GM19372 (cell line): ENCODE measurements around the gene BARHL2.

Source experiments
- ATAC-seq: cut with Tn5 transposase; IDR thresholded peaks from one replicate; pipeline ENCODE4 v1.9.1; 2021; ENCODE audit warnings: mild to moderate bottlenecking, low read depth, moderate library complexity; ENCODE audit not compliant: unreplicated experiment

The BARHL2 gene

GRCh38 chr1:90716552-90717355, at the start of gene BARHL2:
TSS of gene BARHL2 (minus strand) at chr1:90717302. CDS start at chr1:90717195, 107 bp downstream.
- no peak for ATAC-seq

GRCh38 chr1:90763930-90764329, 46.8 kb upstream of the BARHL2 start:
- no peak for ATAC-seq

DNA sequence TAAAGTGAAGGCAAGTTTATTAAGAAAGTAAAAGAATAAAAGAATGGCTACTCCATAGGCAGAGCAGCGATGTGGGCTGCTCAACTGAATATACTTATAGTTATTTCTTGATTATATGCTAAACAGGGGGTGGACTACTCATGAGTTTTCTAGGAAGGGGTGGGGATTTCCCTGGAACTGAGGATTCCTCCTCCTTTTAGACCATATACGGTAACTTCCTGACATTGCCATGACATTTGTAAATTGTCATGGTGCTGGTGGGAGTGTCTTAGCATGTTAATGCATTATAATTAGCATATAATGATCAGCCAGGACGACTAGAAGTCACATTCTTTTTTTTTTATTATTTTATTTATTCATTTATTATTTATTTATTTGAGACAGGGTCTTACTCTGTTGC, 46.4 kb upstream of the BARHL2 start:
- no peak for ATAC-seq

GRCh38 chr1:90761781-90762589, 44.9 kb upstream of the BARHL2 start:
- ATAC-seq, result no peak

DNA sequence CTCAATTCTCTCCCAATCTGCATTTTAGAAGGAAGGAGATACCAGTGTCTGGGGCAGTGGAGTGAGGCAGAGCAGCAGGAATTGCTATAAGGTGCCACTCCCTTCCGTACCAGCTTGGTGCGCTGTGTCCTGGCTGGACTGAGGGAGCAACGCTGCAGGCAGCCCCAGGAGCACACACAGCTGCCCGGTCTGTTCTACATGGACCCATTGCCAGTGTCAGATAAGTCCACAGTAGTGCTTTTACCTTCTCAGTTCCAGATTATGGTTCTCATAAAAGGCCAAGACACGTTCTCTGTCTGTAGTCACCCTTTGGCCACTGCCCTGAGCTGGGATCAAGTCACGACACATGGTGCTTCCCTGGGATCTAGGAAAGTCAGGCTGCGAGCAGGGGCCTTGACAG, 44.1 kb upstream of the BARHL2 start:
- ATAC-seq, result no peak

DNA sequence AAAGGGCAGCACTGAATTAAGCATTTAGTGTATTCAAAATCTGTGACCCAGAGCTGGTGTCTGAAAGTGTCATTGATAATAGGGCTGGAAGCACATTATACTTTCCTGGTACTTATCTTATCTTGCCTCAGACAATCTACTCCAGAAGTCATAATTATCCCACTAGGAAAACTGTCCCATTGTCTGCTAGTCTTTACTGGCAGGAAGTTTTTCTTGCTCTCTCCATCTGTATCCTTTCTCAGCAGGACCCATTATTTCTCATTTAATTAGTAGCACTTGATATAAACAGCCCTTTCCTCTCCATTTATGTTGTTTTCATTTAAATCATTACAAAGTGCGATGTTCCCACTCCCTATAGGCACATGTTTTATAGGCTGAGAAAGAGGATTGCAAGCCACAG, 36.5 kb upstream of the BARHL2 start:
- ATAC-seq, result no peak

DNA sequence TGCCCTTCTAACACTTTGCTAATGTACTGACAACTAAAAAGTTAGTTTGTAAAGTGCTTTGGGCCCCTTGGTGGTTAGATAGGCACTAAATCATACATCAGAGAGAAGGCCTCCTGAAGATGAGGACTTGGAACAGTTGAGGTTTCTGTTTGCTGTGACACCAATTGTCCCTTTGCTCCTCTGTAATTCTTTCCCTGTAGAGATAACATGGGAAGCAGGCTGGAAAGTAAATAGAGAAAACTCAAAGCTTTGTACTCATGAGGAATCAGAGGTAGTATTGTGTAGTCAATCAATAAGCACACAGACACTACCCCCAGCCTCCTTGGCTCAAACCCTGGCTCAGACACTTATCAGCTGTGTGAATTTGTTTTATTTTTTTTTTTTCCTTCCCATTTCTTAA, 31.6 kb upstream of the BARHL2 start:
- no peak for ATAC-seq

DNA sequence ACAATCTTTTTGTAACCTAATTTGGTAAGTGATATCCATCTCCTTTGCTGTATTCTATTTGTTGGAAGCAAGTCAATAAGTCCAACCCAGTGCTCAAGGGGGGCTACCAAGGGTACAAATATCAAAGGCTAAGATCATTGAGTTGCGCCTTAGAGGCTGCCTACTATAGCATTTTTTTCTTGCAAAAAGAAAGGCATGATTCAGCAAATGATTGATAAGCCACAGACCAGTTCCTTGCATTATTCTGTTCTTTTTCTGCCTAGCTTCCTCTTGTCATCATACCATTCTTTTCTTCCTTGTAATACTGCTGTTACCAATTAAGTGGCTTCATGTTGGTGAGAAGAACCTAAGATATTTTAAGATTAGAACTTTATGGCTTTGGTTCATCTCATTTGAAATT, 29.8 kb upstream of the BARHL2 start:
- ATAC-seq, result no peak

- no peak for ATAC-seq
Observed at GRCh38 chr1:90745972-90746371, 28.9 kb upstream of the BARHL2 start.

DNA sequence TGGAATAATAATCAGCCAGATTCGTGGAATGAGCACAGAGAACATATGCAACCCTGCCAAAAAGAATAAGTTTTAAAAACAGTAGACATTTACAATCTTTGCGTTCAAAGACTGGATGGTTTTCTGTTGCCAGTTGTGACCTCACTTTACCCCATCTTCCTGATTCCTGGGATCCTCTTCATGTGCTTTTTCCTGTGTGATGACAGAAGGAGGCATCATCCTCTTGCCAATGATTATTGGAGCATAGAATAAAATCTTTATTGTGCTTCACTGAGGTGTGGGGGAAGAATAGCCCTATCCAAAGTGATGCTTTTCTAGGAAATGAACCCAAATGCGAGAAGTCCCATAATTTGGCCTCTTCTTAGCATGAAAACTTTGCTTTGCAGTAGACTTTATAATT, 15.0 kb upstream of the BARHL2 start:
- ATAC-seq, result no peak

DNA sequence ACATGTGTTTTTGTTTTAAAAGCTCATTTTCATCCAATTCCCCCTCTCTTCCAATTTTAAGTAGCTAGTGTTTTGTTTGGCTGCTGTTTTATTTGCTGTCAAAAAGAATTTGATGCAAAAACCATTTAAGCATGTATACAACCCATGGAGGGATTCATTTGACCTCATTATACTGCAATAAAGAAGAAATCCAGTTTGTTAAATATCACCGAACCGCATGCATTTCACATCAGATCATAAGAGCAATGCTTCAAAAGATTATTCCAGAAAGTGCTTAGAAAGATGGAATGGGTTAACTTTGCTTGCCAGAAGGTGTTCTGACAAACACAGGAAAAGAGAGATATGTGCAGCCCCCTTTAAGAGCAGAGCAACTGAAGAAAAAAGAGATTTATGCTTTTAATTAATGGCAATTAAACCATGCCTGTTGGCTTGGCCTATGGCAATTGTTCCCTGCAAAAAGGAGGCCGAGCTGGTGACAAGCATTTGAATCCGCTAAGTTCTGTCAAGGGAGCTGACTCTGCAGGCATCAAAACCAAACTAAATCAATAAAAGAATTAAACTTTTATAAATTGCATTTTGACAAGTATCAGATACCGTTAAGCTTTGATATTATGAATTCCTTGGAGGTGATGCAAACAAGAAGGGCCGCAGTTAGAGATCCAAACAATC, 14.4 kb upstream of the BARHL2 start:
- no peak for ATAC-seq

GRCh38 chr1:90730243-90731022, 13.3 kb upstream of the BARHL2 start:
- no peak for ATAC-seq

DNA sequence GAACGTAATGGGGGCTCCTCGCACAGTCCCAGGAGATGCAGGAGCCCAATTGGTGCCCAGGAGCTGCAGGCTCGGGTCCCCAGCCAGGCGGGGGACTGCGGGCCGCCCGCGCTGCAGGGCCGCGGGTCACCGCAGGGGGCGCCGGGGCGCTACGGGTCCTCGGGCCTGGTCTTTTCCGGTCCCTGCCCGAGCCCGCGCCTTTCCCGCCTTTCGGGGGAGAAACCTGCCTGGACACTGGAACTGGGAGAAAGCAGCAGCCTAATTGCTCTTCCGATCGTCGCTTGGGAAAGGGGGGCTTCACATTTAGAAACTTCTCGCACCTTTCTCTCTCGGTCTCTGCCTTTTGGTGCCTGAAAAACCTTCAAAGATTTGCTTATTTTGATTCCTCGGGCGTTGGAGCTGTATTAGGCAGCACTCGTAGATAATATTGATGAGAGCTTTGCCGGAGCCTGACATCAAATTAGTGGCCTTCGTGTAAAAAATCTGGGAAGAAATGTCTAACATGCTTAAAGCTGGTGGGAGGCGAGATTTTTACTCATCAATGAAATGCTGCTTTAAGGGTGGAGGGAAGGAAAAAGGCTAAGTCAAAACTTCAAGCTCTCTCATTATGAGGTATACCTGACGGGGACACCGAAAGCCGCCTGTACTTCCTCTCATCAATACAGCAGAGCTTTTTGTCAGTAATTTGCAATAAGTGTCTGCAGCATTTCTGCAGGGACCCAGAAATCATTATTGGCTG, 12.6 kb upstream of the BARHL2 start:
- ATAC-seq, result no peak

GRCh38 chr1:90728502-90729287, 11.6 kb upstream of the BARHL2 start:
- no peak for ATAC-seq

DNA sequence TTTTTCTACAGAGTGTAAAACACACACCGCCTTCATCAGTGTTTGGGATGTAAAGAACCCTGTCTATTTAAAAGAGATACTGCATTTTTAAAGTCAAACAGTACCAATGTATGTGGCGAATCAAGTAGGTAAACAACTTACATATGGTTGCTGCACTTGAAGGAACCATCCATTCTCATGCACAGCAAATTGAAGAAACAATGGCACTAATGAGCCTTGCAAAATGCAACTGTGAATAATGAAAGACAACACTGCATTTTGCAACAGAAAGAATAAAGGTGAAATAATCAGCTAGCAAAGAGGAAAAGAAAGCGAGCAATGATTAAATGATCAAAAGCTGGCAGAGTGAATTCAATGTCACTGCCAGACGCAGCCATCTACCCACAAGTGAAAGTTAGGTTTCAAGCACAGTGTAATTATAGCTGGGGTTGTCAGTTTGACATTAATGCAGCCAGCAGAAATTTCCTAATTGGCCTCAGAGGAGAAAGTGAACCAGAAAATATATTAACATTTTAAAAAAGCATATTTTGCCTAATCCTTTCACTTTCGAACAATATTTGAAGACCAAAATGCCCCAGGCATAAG, 10.9 kb upstream of the BARHL2 start:
- ATAC-seq, result no peak

GRCh38 chr1:90726986-90727480, 9.9 kb upstream of the BARHL2 start:
- no peak for ATAC-seq

GRCh38 chr1:90726425-90726985, 9.4 kb upstream of the BARHL2 start:
- ATAC-seq, result no peak
